ENCODE measurements around the gene APOO.

- TF ChIP-seq CTCF (IDR thresholded peaks at IDR 0.05) (peak in 2 of 3 donors; percentile 58 to 62), POLR2A (IDR thresholded peaks at IDR 0.05) (no peak)
Observed at GRCh38 chrX:23902419-23902818, 5.3 kb downstream of the APOO start.
